ENCODE data around the gene ROS1.

DNA sequence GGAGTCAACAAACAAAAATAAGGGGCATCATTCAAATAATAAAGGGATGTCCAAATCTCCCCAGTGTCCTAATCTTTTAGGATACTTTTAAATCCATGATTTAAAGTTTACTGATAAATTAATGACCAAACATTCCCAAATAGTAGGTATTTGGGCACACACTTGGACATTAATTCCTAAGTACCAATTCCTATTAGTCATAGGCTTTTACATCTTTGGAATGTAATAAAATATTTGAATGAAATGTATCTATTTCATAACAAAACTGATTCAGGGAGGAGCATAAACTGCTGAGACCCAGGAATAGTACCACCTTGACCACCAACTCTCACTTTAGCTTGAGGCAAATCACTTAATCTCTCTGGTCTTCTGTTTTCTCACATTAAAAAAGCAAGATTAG, 116.1 kb downstream of the ROS1 start:
- no peak for TF ChIP-seq POLR2A (IDR thresholded peaks at IDR 0.05)
- TF ChIP-seq, protein P1, sequence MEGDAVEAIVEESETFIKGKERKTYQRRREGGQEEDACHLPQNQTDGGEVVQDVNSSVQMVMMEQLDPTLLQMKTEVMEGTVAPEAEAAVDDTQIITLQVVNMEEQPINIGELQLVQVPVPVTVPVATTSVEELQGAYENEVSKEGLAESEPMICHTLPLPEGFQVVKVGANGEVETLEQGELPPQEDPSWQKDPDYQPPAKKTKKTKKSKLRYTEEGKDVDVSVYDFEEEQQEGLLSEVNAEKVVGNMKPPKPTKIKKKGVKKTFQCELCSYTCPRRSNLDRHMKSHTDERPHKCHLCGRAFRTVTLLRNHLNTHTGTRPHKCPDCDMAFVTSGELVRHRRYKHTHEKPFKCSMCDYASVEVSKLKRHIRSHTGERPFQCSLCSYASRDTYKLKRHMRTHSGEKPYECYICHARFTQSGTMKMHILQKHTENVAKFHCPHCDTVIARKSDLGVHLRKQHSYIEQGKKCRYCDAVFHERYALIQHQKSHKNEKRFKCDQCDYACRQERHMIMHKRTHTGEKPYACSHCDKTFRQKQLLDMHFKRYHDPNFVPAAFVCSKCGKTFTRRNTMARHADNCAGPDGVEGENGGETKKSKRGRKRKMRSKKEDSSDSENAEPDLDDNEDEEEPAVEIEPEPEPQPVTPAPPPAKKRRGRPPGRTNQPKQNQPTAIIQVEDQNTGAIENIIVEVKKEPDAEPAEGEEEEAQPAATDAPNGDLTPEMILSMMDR (IDR thresholded peaks at IDR 0.05) = no peak
